NCI-H1694 treated with DMSO at 0.1 percent for 48 hours (cell line): ENCODE measurements around the gene MICALL1.

Source experiments
- DNase-seq: peaks from one replicate; lab custom pipeline; 2025; lab: John Stamatoyannopoulos, UW

MICALL1 gene, protein sequence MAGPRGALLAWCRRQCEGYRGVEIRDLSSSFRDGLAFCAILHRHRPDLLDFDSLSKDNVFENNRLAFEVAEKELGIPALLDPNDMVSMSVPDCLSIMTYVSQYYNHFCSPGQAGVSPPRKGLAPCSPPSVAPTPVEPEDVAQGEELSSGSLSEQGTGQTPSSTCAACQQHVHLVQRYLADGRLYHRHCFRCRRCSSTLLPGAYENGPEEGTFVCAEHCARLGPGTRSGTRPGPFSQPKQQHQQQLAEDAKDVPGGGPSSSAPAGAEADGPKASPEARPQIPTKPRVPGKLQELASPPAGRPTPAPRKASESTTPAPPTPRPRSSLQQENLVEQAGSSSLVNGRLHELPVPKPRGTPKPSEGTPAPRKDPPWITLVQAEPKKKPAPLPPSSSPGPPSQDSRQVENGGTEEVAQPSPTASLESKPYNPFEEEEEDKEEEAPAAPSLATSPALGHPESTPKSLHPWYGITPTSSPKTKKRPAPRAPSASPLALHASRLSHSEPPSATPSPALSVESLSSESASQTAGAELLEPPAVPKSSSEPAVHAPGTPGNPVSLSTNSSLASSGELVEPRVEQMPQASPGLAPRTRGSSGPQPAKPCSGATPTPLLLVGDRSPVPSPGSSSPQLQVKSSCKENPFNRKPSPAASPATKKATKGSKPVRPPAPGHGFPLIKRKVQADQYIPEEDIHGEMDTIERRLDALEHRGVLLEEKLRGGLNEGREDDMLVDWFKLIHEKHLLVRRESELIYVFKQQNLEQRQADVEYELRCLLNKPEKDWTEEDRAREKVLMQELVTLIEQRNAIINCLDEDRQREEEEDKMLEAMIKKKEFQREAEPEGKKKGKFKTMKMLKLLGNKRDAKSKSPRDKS

DNA sequence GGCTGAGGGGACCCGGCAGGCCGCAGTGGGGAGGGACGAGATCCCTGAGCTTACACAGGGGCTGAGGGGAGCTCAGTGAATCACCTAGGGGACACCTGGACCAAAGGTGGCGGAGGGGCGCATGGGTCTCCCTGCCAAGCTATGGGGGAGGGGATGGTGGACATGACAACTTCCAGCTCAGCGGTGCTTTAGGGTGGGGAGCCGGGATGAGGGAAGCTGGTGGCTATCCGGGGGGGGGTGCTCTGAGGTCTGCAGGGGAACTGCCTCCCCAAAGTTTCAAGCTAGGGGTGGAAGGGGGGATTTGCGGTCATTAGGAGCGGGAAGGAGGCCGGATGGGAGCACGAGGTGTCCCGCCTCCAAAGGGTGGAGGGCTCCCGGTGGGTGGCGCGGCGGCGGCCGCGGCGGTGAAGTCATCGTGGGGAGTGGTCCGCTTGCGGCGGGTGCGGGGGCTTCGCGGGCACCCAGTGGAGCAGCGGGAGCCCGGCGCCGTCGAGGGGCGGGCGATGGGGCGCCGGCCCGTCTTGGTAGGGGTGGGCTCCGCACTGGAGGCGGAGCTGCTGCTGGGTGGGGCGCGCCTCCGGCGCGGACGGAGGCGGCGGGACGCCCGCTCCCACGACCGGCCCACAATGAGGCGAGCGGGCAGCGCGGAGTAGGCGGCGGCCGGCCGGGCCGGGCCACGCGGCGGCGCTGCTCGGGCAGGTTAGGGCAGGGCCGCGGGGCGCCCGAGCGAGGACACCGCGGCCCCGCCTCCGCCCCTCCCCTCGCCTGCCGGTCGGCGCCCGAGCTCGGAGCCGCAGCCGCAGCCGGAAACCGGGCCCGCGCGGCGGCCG lies at the start of gene MICALL1:
TSS of gene MICALL1 (plus strand) at position 764 of the 830 bp plus-strand sequence. CDS start 126 bp downstream, outside the sequence.
- DNase-seq = no peak

DNA sequence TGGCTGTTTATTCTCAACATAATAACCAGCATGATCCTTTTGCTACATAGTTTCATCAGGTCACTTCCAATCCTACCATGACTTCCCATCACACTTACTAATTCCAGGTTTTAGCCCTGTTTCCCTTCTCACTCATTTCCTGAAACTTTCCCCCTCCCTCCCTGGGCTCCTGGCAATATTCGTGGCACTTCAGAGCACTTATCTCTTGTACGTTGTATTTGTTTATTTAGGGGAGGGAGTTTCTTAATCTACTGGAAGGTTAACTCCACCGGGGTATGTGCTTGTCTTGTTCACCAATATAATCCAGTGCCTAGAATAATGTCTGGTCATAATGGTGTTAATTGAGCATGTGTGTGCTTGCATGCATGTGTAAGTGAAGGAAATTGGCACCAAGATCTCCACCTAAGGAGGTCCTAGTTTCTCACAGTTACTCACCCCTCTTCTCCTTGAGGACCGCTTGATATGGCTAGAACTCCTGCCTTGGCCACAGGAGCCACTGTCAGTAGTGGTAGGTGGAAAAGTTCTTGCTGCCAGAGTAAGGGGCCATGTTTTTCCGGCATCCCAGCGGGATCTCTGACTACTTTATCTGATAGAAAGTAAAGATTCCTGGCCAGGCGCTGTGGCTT lies 45.2 kb upstream of the MICALL1 start:
- DNase-seq = no peak

DNA sequence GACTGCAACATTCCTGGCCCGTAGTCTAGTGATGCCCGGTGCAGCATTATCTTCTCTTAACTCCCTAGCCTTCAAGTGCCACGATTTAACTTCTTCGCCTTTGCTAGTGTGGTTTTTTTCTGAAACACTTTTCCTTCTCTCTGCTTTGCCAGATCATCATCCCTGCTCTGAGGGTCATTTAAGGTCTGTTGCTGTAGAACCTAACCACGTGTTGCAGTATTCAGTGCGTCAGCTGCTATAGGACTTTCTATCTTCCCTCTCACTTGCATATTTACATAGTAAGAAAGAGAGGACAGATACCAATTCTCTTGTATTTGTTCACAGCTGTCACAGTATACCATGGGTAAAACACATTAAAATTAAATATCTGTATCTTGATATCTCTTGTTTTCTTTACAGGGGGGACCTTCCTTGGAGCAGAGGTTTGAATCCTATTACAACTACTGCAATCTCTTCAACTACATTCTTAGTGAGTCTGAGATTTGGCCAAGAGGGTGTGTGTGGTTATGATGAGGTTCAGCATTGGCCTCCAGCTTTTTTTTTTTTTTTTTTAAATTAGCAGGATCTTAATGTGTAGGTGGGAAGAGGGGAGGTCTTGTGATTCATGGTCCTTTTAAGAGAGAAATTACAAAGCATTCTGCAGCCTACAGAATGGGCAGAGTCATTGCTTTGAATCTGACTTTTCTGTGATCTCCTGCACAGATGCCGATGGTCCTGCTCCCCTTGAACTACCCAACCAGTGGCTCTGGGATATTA lies 43.3 kb upstream of the MICALL1 start:
- DNase-seq = no peak

DNA sequence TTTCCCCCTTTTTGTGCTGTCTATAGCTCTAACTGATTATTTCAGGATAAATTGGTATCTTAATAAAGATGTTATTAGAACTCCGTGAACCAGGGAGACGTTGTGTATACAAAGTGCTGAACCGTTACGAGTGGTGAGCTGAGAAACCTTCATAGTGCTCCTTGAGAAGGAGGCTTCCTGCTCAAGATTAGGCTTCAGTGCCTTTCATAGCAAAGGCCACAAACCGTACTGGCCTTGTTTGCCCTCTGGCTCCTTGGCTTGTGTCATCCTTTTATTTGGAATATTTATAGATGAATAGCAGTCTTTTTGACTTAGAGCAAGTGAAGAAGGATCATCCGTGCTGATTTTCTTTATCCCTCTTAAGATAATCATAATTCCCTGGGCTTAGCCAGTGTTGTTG lies 40.6 kb upstream of the MICALL1 start:
- DNase-seq = no peak

DNA sequence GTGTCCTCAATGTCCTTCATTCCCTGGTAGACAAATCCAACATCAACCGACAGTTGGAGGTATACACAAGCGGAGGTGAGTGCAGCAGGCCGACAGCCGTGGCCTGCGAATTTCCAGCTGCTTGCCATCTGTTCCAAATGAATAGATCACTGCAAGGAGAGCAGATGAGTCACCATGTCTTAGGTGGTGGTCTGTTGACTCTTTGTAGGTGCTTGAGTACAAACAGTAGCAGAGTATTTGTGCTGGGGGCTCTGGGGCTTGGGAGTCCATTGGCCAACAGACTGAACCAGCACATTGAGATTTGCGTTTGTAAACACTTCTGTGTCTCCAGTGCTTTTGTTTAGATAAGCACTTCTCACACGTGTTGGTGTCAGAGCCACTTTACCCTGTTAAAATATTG lies 35.8 kb upstream of the MICALL1 start:
- peak; percentile 58 for DNase-seq

DNA sequence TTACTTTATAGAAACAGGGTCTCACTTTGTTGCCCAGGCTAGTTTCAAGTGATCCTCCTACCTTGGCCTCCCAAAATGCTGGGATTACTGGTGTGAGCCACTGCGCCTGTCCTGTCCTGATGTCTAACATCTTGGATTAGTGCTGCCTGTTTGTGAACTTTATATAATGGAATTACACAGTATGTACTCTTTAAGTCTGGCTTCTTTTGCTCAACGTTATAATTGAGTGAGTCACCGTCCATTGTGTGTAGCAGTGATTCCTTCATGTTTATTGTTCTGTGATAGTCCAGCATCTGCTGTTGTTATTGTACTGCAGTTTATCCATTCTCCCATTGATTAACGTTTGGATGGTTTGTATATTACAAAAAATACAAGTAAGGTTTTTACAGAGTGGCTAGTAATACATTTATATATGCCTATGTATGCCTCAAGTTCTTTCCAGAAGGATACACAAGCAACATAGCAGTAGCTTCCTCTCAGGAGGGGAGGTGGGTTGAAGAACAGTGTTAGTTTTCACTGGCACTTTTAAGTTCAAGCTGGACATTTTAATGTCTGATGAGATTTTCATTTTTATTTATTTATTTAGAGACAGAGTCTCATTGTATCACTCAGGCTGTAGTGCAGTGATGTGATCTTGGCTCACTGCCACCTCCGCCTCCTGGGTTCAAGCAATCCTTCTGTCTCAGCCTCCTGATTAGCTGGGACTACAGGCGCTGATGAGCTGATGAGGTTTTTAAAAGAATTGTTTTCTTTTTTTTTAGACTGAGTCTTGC lies 25.2 kb upstream of the MICALL1 start:
- no peak for DNase-seq

DNA sequence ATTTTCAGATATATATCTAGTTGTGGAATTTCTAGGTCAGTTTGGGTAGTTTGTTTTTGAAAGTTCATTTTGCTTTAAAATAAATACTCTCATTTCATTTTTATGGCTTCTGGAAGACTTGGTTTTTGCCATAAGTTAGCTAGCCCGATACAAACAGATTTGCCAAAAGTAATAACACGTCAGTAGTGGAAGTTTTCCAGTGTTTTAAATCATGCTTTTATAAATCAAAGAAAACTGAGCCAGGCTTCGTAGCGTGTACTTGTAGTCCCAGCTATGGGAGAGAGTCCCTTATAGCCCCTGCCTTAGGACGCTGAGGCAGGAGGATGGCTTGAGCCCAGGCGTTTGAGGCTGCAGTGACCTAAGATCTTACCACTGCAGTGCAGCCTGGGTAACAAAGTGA lies 21.7 kb upstream of the MICALL1 start:
- no peak for DNase-seq

DNA sequence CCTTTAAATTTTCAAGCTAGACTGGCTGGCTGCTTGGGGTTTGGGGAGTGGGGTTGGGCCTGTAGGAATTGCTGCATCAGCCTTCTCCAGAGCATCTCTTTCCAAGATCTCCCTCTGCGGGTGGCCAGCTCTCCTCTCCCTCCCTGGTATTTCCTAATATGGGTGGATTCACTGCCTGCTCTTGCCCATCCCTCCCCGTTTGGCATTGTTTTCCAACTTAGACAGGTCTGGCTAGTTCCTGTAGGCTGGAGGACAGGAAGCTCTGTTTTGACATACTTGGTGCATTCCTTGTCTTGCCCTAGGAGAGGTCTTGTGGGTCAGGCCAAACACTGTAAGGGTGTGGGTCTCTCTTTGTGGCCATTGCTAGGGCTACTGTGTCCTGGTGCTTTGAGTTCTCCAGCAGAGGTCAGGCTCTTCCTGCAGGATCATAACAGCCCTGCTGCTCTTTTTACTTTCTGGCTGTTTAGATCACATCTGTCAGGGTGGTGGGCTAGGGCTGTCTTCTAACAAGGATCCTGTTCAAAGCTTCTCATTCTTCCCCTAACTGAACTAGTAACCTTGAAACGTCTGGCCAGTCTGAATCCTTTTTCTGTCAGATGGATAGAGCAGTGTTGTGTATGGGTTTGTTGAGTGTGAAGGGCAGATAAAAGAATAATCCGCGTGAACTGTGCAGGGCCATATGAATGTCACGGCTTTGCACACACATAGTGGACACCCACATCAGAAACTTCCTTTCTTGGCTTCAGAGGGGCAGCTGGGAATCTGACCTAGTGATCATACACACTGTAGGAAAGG lies 18.3 kb upstream of the MICALL1 start:
- DNase-seq = no peak

DNA sequence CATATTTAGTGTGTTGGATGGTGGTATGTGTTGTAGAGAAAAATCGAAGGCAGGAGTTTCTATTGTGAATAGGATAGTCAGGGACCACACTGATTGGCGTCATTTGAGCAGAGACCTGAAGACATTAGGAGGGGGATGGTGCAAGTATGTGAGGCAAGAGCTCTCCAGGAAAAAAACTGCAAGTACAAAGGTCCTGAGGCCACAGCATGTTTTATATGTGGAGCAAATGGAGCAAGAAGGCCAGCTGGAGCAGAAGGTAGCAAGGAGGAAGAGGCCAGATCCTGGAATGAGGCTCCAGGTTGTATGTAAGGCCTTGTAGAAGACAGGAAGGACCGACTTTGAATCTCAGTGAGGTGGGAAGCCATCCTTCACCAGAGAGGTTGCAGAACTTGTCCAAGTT lies 14.2 kb upstream of the MICALL1 start:
- DNase-seq = no peak

DNA sequence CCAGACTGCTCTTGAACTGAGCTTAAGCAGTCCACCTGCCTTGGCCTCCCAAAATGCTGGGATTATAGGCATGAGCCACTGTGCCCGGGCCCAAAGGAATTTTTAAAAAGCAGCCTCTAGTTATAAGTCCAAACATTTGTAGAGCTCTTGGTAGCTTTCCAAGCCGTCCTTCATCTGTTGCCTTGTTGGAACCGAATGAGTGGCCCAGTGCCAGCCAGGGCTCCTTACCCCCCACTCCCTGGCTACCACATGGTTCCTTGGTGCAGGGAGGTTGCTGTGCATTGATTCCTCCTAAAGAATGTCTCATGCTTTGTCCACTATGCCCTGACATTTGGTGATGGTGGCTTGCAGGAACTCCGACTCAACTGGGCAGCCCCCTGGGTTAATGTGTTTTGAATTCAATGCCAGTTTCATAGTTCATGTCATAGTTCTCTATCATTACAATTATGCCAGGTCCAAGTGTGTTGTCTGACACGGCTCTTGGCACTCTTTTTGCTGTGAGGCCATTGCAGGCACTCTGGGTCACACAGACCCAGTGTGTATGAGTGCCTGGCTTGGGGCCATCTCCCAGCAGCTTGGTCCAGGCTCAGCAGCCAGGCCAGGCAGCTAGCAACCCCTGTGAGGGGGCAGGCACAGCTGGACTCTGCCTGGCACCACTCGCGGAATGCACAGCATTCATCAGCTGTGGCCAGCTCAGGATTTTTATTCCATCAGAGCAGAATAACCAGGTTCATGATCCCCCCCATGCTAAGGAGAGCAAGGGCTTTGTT lies 13.3 kb upstream of the MICALL1 start:
- no peak for DNase-seq

DNA sequence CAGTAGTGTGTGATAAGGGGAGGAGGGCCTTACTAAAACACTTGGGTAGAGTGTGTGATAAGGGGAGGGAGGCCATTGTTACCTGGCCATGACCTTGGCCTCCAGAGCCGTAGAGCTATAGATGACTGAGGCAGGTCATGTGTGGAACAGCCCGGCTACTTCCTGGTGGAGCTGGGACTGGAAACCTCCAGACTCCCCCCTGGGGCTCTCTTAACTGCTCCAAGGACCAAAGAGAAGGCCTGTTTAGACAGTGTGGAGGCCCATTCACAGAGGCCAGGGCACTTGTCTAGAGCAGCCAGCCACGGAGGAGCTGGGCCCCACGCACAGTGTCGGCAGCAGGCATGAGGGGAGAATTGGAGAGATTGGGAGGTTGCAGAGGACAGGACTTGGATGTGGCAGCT lies 12.5 kb upstream of the MICALL1 start:
- no peak for DNase-seq

DNA sequence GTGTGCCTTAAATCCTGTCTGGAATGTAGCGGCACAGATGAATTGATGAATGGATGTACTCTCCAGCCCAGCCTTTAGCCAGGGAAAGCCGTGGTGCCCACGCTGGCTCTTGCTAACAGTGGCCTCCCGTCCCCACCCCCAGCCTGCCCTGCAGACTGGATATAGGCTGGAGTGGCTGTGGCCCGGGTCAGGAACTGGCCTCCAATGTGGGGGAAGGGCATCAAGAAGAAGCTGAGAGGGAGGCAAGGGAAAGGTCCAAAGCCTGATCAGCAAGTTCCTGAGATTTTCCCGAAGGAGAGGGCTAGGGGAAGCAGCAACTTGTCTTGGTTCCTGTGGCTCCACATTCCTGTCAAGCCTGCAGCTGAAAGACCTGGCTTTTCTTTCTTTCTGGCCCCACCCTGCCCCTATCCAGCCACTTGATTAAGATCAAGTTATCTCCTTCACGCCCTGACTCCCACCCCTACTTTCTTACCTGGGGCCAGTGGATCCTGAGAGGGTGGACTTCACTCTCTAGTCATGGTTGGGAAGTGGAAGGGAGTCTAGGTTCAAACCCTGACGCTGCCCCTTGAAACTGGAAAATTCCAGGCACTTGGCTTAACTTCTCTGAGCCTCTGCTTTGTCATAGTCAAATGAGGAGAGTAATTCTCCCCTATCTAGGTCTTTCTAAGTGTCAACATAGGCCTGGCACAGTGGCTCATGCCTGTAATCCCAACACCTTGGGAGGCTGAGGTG lies 11.0 kb upstream of the MICALL1 start:
- DNase-seq = no peak

DNA sequence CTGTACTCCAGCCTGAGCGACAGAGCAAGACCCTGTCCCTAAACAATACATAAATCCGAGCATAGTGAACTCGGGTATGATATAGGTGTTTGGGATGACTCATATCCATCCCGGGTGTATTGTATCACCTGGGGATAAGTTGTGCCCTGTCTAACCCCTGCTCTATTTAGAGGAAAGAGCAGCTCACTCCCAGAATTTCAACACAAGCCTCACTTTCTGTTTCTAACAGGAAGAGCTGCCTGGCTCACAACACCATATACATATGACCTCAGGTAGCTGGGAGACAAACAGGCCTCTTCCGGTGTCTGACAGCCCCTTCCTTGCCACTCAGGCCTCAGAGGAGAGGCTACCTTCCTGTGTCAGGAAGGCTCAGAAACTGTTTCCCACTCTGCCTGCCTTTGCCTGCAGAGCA lies 9.9 kb upstream of the MICALL1 start:
- DNase-seq = no peak

DNA sequence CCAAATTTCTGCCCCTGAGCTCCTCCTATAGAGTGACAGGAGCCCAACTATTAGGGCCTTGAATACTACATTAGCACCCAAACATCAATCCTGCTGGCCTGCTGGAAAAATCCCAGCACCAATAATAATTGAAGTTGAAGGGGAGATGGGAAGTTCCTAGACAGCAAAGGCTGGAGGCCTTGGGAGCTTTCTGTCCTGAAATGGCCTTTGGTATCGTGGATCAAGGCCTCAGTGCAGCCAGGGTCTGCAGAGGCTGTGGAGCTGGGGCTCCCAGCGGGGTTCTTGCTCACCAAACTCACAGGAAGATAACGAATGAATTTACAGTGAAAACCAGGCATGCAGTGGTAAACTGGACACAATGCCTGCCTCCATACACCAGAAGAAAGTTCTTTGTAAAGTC lies 9.2 kb upstream of the MICALL1 start:
- no peak for DNase-seq

DNA sequence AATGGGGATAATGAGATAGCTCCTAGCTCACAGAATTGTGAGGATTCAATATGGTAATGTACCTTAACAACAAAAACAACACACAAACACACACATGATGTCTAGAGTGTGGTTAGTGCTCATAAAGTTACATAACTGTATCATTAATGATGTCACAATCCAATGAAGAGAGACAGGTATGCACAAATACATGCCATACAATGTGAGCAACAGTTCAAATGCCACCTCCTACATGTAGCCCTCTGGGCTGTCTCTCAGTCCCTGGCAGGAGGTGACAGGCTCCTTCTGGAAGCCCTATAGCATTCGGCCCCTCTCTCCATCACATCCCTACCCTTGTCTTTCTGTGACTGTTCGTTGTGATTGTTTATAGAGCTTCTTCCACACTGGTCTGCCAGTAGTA lies 8.3 kb upstream of the MICALL1 start:
- no peak for DNase-seq

DNA sequence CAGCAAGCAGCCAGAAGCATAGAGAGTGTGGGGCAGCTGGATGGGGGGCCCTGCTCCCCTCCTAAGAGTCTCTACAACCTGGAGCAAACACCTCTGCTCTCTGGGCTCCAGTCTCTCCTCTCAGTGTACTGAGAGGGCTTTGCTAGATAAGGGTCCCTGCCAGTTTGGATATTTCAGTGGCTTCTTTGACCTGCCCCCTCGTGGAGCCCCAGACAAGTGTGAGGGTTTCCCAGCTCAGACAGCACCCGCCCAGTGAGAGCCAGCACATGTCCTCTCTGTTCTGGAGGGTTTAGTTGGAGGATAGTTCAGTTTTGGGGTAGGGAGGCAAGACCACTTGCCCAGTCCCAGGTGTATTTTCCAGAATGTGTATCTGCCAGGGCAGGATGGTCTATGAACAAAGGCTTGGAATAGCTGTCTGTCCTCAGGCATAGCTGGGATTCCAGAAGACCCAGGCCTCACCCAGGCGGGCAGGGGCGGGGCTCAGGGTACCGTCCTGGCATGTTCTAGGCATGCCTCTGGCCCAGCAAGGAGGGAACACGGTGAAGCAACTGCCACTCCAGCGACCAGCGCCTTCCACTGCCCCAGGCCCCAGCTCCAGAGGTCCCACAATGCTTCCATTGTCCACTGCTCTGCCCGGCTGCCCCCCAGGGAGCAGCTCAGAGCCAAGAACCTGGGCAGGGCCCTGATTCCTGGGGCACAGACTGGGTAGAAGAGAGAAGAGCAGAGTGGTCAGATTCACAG lies 7.5 kb upstream of the MICALL1 start:
- DNase-seq = no peak
